Globus pallidus (tissue), 1 donor: ENCODE measurements around the gene NCF4.

Experiments
- DNase-seq: peaks from one replicate; pipeline ENCODE4 v3.0.0-alpha.2; 2015; ENCODE audit warnings: low spot score

NCF4 gene

GRCh38 chr22:36864454-36865215 is 3.8 kb downstream of the NCF4 start:
- DNase-seq = no peak

- no peak for DNase-seq
These were observed 4.5 kb downstream of the NCF4 start for GRCh38 chr22:36865346-36865745.

- DNase-seq = no peak
These were observed 6.9 kb downstream of the NCF4 start for GRCh38 chr22:36867695-36868094.

GRCh38 chr22:36868546-36869181 is 7.9 kb downstream of the NCF4 start:
- DNase-seq = no peak

DNA sequence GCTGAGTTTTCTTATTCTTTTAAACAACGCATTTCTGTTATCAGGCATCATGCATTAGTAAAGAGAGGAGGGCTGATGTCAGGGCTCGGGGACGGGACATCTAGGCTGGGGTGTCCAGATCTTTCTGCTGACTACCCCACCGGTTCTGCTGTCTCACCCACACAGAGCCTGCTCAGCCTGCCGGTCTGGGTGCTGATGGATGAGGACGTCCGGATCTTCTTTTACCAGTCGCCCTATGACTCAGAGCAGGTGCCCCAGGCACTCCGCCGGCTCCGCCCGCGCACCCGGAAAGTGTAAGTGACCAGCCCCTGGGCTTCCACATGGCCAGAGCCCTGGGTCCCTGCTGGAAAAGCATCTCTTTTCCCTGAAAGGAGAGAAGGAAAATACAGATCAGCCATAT is 9.4 kb downstream of the NCF4 start:
- no peak for DNase-seq

DNA sequence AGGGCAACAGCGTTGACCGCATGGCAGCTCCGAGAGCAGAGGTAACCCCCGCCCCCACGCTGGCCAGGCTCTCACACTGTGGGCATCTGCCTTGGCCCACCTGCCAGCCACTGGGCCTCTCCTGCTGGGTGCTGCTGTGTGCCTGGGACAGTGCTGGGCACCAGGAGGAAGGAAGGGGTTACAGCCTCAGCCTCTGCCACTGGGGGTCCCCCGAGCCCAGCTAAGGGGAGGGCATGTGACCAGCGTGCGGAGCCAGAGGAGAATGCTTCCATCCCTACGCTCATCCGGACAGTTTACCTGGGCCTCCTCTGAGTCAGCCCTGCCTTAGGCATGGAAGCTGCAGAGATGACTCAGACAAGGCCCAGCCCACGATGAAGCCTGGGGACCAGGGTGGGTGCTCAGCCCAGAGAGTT is 10.9 kb downstream of the NCF4 start:
- DNase-seq = no peak

GRCh38 chr22:36872084-36872483 is 11.3 kb downstream of the NCF4 start:
- DNase-seq = no peak

DNA sequence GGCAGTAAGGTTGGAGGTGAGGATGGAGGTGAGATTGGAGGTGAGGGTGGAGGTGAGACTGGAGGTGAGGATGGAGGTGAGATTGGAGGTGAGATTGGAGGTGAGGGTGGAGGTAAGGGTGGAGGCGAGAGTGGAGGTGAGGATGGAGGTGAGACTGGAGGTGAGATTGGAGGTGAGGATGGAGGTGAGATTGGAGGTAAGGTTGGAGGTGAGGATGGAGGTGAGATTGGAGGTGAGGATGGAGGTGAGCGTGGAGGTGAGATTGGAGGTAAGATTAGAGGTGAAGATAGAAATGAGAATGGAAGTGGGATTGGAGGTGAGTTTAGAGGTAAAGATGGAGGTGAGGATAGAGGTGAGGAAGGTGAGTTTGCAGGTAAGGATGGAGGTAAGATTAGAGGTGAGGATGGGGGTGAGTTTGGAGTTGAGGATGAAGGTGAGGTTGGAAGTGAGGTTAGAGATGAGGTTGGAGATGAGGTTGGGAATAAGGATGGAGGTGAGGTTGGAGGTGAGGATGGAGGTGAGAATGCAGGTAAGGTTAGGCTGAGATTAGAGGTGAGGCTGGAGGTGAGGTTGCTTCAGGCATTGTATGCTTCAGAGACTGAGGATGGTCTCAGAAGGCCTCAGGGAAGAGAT is 12.2 kb downstream of the NCF4 start:
- DNase-seq = no peak

DNA sequence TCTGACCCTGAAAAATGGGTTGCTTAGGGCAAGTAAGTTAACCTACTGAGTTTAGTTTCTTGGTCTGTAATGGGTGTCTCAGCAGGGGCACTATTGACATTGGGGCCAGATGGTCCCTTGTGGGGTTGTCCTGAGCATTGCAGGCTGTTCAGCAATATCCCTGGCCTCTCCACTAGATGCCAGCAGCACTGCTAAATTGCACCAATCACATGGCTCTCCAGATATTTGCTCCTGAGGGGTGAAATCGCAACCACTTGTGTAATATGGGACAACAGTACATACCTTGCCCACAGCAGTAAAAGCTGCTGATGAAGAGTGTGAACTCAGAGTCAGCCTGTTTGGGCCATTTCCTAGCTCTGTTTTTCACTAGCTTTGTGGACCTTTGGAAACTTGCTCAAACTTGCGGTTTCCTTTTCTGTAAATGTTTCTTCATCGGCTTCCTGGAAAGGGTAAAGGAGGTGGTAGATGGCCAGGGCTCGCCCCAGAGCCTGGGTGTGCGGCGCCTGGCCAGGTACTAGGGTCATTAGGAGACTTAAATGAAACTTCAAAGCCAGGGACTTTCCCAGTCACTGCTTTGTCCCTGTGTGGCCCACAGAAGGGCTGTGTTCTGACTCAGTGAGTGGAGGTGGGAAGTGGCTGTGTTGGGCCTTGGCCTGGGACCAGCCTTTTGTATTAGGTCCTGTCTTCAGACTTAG is 13.0 kb downstream of the NCF4 start:
- no peak for DNase-seq

DNA sequence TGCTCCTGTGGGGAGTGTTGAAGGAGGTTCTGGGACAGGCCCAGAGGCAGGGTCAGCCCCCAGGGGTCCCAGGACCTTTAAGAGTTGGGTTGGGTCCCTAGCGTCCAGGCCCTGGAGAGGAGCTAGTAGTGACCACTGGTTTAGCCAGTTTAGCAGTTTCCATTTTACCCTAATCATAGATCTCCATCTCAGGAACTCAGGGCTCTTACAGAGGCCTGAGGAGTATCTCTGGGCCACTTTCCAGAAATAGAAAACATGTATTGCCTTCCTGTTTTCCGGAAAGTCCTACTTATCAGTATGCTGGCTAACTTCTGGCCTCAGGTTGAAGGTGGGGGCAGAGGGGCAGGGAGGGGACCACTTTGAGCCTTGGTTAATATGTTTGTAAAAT is 13.5 kb downstream of the NCF4 start:
- no peak for DNase-seq

DNA sequence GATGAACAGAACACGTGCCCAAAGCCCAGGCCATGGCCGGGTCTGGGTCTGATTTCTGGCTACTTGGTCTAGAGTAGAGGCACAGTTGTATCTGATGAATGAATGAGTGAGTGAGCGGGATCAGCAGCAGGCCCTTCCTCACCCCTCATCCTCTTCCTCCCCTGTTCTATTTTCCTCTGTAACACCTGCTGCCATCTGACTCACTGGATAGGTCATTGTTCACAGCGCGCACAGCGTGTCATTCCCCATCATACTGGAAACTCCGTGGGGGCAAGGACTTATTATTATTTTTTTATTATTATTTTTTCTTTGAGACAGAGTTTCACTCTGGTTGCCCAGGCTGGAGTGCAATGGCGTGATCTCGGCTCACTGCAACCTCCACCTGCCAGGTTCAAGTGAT is 13.9 kb downstream of the NCF4 start:
- DNase-seq = no peak

GRCh38 chr22:36875741-36876140 is 14.9 kb downstream of the NCF4 start:
- DNase-seq = no peak

- no peak for DNase-seq
These were observed 19.0 kb downstream of the NCF4 start for GRCh38 chr22:36879775-36880174.

- DNase-seq = no peak
These were observed 20.9 kb downstream of the NCF4 start for GRCh38 chr22:36881504-36882245.

DNA sequence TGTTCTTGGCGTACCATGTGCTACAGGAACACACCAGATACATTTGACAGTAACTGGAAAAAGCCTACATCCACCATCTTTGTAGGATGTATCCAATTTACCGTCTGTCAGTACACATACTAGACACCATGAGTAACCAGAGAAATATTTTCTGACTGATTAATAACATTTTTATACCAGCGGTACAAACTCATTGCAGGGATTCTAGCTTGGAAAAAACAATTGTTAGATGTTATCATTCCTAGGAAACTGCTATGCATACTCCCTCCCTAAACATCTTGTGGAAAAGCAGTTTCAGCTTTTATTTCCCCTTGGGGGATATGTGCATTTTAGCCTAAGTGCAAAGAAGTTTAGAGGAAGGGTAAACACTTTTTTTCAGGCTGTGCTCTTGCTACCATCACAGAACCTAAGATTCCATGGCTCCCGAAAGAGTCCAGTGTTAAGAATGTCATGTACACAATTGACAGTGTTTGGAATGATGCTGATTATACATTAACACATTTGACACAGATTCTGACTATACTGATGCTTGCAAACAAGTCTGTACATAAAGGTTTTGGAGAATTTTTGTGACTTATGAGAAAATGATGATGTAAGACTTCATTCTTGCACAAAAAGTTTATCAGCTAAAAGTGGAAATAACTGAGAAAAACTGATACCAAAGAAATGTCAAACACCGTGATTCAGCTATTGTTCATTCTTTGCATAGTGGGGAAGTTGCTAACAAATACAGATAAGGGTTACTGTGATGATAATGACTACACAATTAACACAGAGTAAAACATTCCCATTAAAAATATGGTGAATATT is 23.7 kb downstream of the NCF4 start:
- no peak for DNase-seq

DNA sequence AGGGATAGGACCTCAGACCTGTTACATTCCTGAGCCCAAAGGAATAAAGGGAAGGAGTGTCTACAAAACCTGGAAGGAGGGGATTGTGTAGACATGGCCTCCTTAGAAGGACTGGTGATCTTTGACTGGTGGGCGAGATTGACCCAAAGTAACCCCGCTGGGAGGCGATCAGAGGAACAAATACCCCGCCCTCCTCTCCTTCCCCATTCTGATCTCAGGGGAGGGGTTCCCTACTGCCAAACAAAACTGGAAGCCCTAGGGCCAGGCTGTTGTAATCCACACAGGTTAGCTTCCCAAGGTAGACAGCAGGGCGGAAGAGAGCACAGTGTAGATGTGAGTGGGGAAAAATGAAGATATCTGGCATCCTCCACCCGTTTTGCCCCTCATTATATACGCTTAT is 24.7 kb downstream of the NCF4 start:
- no peak for DNase-seq

DNA sequence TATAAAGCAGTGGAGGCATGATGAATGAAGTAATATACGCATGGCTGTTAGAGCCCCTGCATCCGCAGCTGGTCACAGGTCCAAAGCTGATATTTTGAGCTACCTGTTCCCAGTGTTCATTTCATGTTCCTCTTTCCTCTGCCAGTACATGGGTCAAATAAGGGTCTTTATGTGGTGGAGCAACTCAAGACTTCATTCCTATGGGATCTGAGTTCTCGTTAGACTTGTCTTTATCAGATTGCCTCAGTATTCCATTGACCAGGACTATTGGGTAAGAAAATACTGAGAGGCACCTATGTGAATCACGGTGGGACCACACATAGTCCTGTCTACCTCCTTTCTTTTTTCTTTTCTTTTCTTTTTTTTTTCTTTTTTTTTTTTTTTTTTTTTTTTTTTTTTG is 25.2 kb downstream of the NCF4 start:
- no peak for DNase-seq

- DNase-seq = no peak
These were observed 26.4 kb downstream of the NCF4 start for GRCh38 chr22:36887162-36887561.

DNA sequence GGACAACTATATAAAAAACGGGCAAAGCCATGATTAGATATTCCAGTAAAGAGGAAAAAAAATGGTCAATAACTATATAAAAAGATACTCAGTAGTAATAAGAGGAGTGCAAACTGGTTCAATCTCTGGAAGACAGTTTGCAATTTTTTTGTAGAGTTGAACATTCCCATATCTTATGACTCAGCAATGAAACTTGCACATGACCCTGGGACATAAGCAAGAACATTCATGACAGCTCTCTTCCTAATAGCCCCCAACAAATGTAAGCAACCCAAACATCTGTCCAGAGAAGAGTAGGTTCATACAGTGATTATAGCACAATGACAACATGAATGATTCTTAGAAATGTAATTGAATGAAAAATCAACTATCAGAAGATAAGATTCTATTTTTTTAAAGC is 30.8 kb downstream of the NCF4 start:
- DNase-seq = no peak

DNA sequence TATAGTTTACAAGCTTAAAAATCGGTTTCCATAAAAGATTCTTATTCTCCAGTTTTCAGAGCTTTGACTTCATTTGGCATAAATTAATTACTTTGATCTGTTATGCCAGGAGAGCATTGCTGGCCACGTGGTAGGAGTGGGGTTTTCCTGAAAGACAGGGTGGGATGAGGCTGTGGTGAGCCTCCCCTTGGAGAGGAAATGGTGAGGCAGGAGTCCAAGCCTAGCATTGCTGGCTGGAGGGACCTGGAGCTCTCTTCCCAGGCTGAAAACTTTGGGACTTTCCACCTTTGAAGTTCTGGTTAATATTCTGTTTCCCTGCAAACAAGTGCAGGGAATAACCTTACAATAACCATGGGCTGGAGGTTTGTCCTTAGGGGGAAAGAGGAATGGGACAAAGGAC is 31.5 kb downstream of the NCF4 start:
- no peak for DNase-seq

DNA sequence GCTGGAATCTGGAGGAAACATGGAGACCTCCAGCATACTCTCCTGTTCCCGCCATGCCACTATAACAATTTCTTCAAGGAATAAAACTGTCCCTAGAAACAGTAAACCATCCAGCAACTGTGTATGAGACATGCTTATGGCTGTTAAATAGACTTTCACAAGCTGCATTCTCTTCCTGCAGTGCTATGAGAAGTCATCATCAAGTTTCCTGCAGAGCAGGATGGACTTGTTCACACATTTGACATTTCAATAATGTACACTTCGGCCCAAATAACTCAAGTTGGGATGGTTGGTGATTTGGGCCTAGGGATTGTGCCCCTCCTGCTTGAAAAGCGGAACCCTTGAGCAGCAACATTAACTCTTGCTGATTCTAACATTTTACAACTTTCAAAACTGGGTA is 32.5 kb downstream of the NCF4 start:
- DNase-seq = no peak
